IMR-90 (cell line): ENCODE results near the gene KRT83. TPM values are rescaled to one million over a fixed set of nuclear protein-coding genes. Genes with fewer than 3 reads are reported as not detected.

Experiments used
- ATAC-seq: fragments of 200-7000 bp; cut with Tn5 transposase; 2 replicates; pipeline ENCODE4 v1.9.1; 2020; ENCODE audit warnings: low read depth, mild to moderate bottlenecking, moderate library complexity
- BruUV-seq: library from RNA; stranded (reverse); fragments of 400-500 nt; replicated peaks from 2 replicates; lab custom pipeline; 2021; lab: Mats Ljungman, UMichigan
- CTCF ChIA-PET: fragments of 300-600 bp; formaldehyde crosslinking; extraction: SDS; loops from one replicate; lab custom pipeline; 2021; ENCODE audit warnings: antibody characterized with exemption; lab: Yijun Ruan, JAX
- POLR2A ChIA-PET: fragments of 300-600 bp; sonication (Branson Sonifier 250); formaldehyde crosslinking; loops from one replicate; lab custom pipeline; 2022; ENCODE audit warnings: antibody characterized with exemption; ENCODE audit not compliant: unreplicated experiment; lab: Charles Lee
- DNase-seq: peaks from one replicate; pipeline ENCODE4 v3.0.0; 2013
- H2AFZ ChIP-seq: replicated peaks from 2 replicates; pipeline ENCODE3; 2013; ENCODE audit warnings: low read length, mild to moderate bottlenecking; ENCODE audit not compliant: poor library complexity
- H2AK5ac ChIP-seq: 2 replicates; pipeline ENCODE4 v1.6.1; 2013; ENCODE audit warnings: low read depth, low read length, inconsistent platforms
- H2AK9ac ChIP-seq: replicated peaks from 2 replicates; pipeline ENCODE3; 2013; ENCODE audit warnings: mild to moderate bottlenecking, low read depth, low read length, moderate library complexity; ENCODE audit not compliant: poor library complexity
- H2BK120ac ChIP-seq: 2 replicates; pipeline ENCODE4 v1.6.1; 2013; ENCODE audit warnings: low read depth, low read length, inconsistent platforms
- H2BK15ac ChIP-seq: 3 replicates; pipeline ENCODE4 v1.6.1; 2013; ENCODE audit warnings: low read depth, low read length, inconsistent platforms
- H2BK20ac ChIP-seq: 2 replicates; pipeline ENCODE4 v1.6.1; 2013; ENCODE audit warnings: low read depth, mild to moderate bottlenecking, inconsistent platforms, low read length, moderate library complexity
- H2BK5ac ChIP-seq: 2 replicates; pipeline ENCODE4 v1.6.1; 2013; ENCODE audit warnings: mild to moderate bottlenecking, low read depth, low read length, inconsistent platforms; ENCODE audit not compliant: poor library complexity, severe bottlenecking
- H3K14ac ChIP-seq: replicated peaks from 2 replicates; pipeline ENCODE4 v1.6.1; 2013; ENCODE audit warnings: low read depth, low read length, inconsistent platforms
- H3K18ac ChIP-seq: 2 replicates; pipeline ENCODE4 v1.6.1; 2013; ENCODE audit warnings: low read depth, low read length, control low read depth
- H3K23ac ChIP-seq: 2 replicates; pipeline ENCODE4 v1.6.1; 2013; ENCODE audit warnings: low read depth, low read length, inconsistent platforms
- H3K27ac ChIP-seq: 2 replicates; pipeline ENCODE4 v1.5.1; 2013; ENCODE audit warnings: mild to moderate bottlenecking, control low read depth, low read length; ENCODE audit not compliant: insufficient read depth
- H3K27me3 ChIP-seq: 2 replicates; pipeline ENCODE4 v1.6.1; 2013; ENCODE audit warnings: low read length; ENCODE audit not compliant: control insufficient read depth, insufficient read depth
- H3K36me3 ChIP-seq: 2 replicates; pipeline ENCODE4 v1.6.1; 2013; ENCODE audit warnings: low read length, mixed read lengths; ENCODE audit not compliant: control insufficient read depth, insufficient read depth
- H3K4ac ChIP-seq: 2 replicates; pipeline ENCODE4 v1.6.1; 2013; ENCODE audit warnings: low read depth, low read length, inconsistent platforms
- H3K4me1 ChIP-seq: 2 replicates; pipeline ENCODE4 v1.6.1; 2013; ENCODE audit warnings: low read length, mixed read lengths; ENCODE audit not compliant: control insufficient read depth, insufficient read depth
- H3K4me2 ChIP-seq: 2 replicates; pipeline ENCODE4 v1.6.1; 2013; ENCODE audit warnings: low read depth, mild to moderate bottlenecking, control low read depth, low read length, moderate library complexity
- H3K4me3 ChIP-seq: 2 replicates; pipeline ENCODE4 v1.5.1; 2013; ENCODE audit warnings: low read depth, mild to moderate bottlenecking, control low read depth, low read length, moderate library complexity; ENCODE audit not compliant: insufficient read depth
- H3K56ac ChIP-seq: 2 replicates; pipeline ENCODE4 v1.6.1; 2013; ENCODE audit warnings: low read length, inconsistent platforms; ENCODE audit not compliant: insufficient read depth; ENCODE audit errors: extremely low read depth
- H3K79me1 ChIP-seq, 2 experiments: 2 replicates each; pipeline ENCODE4 v1.6.1; 2013; ENCODE audit warnings: low read length in 2 of 2, inconsistent platforms in 1 of 2, low read depth in 1 of 2
- H3K9ac ChIP-seq: 2 replicates; pipeline ENCODE4 v1.6.1; 2013; ENCODE audit warnings: low read depth, low read length, control low read depth
- H3K9me1 ChIP-seq: 2 replicates; pipeline ENCODE4 v1.6.1; 2013; ENCODE audit warnings: low read length, inconsistent platforms; ENCODE audit not compliant: insufficient read depth
- H3K9me3 ChIP-seq: 2 replicates; pipeline ENCODE4 v1.6.1; 2013; ENCODE audit warnings: low read length; ENCODE audit not compliant: control insufficient read depth, insufficient read depth
- H4K20me1 ChIP-seq: 2 replicates; pipeline ENCODE4 v1.6.1; 2013; ENCODE audit warnings: low read length, inconsistent platforms; ENCODE audit not compliant: insufficient read depth
- H4K5ac ChIP-seq: 2 replicates; pipeline ENCODE4 v1.6.1; 2013; ENCODE audit warnings: mild to moderate bottlenecking, low read depth, low read length, control low read depth
- H4K8ac ChIP-seq, 2 experiments: 2 replicates each; pipeline ENCODE4 v1.6.1; 2013; ENCODE audit warnings: low read depth in 2 of 2, low read length in 2 of 2, control low read depth in 1 of 2, inconsistent platforms in 1 of 2
- H4K91ac ChIP-seq: 2 replicates; pipeline ENCODE4 v1.6.1; 2013; ENCODE audit warnings: low read depth, low read length, inconsistent platforms; ENCODE audit not compliant: insufficient read depth
- CEBPB ChIP-seq: IDR thresholded peaks from 2 replicates; pipeline ENCODE4 v1.6.1; 2012; ENCODE audit warnings: low read depth, low read length, improper control_type of control experiment
- CHD1 ChIP-seq: IDR thresholded peaks from 2 replicates; pipeline ENCODE4 v1.6.1; 2012; ENCODE audit warnings: low read depth, low read length, improper control_type of control experiment
- ELK1 ChIP-seq: fragments of 150-350 bp; IDR thresholded peaks from 2 replicates; pipeline ENCODE4 v1.6.1; 2016; ENCODE audit warnings: low read depth, mild to moderate bottlenecking, low read length, moderate library complexity, borderline replicate concordance
- MAFK ChIP-seq: IDR thresholded peaks from 2 replicates; pipeline ENCODE4 v1.6.1; 2012; ENCODE audit warnings: low read depth, low read length, improper control_type of control experiment
- MAZ ChIP-seq: IDR thresholded peaks from 2 replicates; pipeline ENCODE4 v1.6.1; 2012; ENCODE audit warnings: low read depth, mild to moderate bottlenecking, low read length, improper control_type of control experiment, moderate library complexity, borderline replicate concordance
- MXI1 ChIP-seq: IDR thresholded peaks from 2 replicates; pipeline ENCODE4 v1.6.1; 2012; ENCODE audit warnings: low read depth, mild to moderate bottlenecking, low read length, moderate library complexity, borderline replicate concordance
- NFE2L2 ChIP-seq: fragments of 150-350 bp; IDR thresholded peaks from 2 replicates; pipeline ENCODE4 v1.6.1; 2016; ENCODE audit warnings: low read depth, mild to moderate bottlenecking, low read length
- RAD21 ChIP-seq: IDR thresholded peaks from 2 replicates; pipeline ENCODE4 v1.6.1; 2012; ENCODE audit warnings: low read length, improper control_type of control experiment
- RCOR1 ChIP-seq: IDR thresholded peaks from 2 replicates; pipeline ENCODE4 v1.6.1; 2012; ENCODE audit warnings: mild to moderate bottlenecking, low read length, improper control_type of control experiment; ENCODE audit not compliant: insufficient replicate concordance
- RFX5 ChIP-seq: IDR thresholded peaks from 2 replicates; pipeline ENCODE4 v1.8.0; 2012; ENCODE audit warnings: low read depth, mild to moderate bottlenecking, low read length, moderate library complexity
- USF2 ChIP-seq: fragments of 150-350 bp; IDR thresholded peaks from 2 replicates; pipeline ENCODE4 v1.6.1; 2017; ENCODE audit warnings: mild to moderate bottlenecking, antibody characterized with exemption, low read length, low read depth
- WGBS, 2 experiments: methylation state at CpG; one replicate each; pipeline versions ENCODE4 v1.1.5 to v1.1.7; 2013; ENCODE audit warnings: missing lambda C conversion rate in 2 of 2; ENCODE audit not compliant: insufficient read length in 1 of 2; ENCODE audit errors: extremely low coverage in 2 of 2; 5-methylcytosine and 5-hydroxymethylcytosine counted together
- dilution Hi-C: fragments of 300-500 bp; cut with HindIII; formaldehyde crosslinking; loops from one replicate; pipeline ENCODE4 v1.14.3; 2018; ENCODE audit warnings: low sequenced_read_pairs; ENCODE audit not compliant: unreplicated experiment
- in situ Hi-C: fragments of 300-500 bp; cut with MboI; formaldehyde crosslinking; loops from 3 replicates; pipeline ENCODE4 v1.14.3; 2019; ENCODE audit warnings: low sequenced_read_pairs, inconsistent platforms, mixed read lengths
- intact Hi-C: fragments of 100-400 bp; cut with micrococcal nuclease; formaldehyde crosslinking; loops from 2 replicates; pipeline ENCODE4 v1.10.0; 2022
- polyA plus RNA-seq, 3 experiments: library from polyadenylated mRNA; depleted of rRNA; stranded (reverse); fragments of >200 nt; gene quantifications; 2 replicates each; pipeline ENCODE4 v1.2.3, GENCODE V29; 2012; ENCODE audit warnings: low replicate concordance in 1 of 3
- total RNA-seq: library from RNA; depleted of rRNA; stranded (reverse); fragments of >200 nt; gene quantifications from 2 replicates; pipeline ENCODE4 v1.2.3, GENCODE V29; 2012
- TF ChIP-seq, protein P1 (sequence below): conservative IDR thresholded peaks from 2 replicates; pipeline ENCODE4 v1.5.1; 2012; ENCODE audit warnings: mild to moderate bottlenecking, low read depth, low read length, improper control_type of control experiment

Gene KRT83
- total and polyA plus RNA-seq, 2 of the 4 experiments (the other 2 are of a cell fraction) = not detected

DNA sequence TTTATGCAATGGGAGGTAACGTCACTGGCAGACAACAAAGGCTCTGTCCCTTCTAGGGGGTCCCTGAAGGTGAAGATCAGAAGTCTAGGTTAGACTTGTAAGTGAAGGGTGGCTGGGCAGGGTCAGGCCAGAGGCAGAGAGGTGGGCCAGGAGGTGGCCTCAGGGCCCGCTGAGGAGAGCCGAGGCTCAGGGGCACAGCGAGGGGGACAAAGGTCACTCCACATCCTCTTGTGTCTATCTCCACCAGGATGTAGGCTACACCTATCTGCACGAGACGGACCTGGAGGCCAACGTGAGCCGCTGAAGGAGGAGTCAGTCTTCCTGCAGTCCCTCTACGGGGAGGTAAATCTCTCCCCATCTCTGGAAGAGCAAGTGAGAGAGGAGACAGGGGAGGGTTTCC, 25.8 kb upstream of the KRT83 start:
- Histone ChIP-seq H4K5ac (no peak overlapping the region), H3K56ac (no peak overlapping the region), H3K18ac (no peak overlapping the region), H4K8ac (no peak overlapping the region), H3K27me3 (peaks cover 60% of the 10 kb centered on the region), H3K14ac (no peak overlapping the region), H4K91ac (no peak overlapping the region), H2BK15ac (no peak overlapping the region), H2AK9ac (no peak overlapping the region), H2AFZ (no peak overlapping the region), H2BK120ac (no peak overlapping the region), H3K4me3 (no peak overlapping the region), H3K9me1 (no peaks in the 10 kb centered on the region), H3K79me1 (no peaks in the 10 kb centered on the region), H3K4me1 (no peaks in the 10 kb centered on the region), H2BK5ac (no peak overlapping the region), H2AK5ac (no peak overlapping the region), H3K9ac (no peak overlapping the region), H3K27ac (no peak overlapping the region), H3K23ac (no peak overlapping the region), H3K9me3 (peaks cover 6% of the 10 kb centered on the region), H4K20me1 (no peaks in the 10 kb centered on the region), H2BK20ac (no peak overlapping the region), H3K36me3 (no peaks in the 10 kb centered on the region), H3K4ac (no peak overlapping the region), H3K4me2 (no peak overlapping the region)
- no peak for DNase-seq
- POLR2A ChIA-PET = no interaction called here
- in situ Hi-C loops (no loop called here), intact Hi-C loops (no loop called here), dilution Hi-C loops (no loop called here)
- ATAC-seq = no peak
- TF ChIP-seq RCOR1 = no peak
- TF ChIP-seq RAD21 = no peak
- TF ChIP-seq NFE2L2 = no peak
- no peak for TF ChIP-seq CHD1
- no peak for TF ChIP-seq ELK1
- no peak for TF ChIP-seq RFX5
- TF ChIP-seq, protein P1, sequence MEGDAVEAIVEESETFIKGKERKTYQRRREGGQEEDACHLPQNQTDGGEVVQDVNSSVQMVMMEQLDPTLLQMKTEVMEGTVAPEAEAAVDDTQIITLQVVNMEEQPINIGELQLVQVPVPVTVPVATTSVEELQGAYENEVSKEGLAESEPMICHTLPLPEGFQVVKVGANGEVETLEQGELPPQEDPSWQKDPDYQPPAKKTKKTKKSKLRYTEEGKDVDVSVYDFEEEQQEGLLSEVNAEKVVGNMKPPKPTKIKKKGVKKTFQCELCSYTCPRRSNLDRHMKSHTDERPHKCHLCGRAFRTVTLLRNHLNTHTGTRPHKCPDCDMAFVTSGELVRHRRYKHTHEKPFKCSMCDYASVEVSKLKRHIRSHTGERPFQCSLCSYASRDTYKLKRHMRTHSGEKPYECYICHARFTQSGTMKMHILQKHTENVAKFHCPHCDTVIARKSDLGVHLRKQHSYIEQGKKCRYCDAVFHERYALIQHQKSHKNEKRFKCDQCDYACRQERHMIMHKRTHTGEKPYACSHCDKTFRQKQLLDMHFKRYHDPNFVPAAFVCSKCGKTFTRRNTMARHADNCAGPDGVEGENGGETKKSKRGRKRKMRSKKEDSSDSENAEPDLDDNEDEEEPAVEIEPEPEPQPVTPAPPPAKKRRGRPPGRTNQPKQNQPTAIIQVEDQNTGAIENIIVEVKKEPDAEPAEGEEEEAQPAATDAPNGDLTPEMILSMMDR = no peak
- no peak for TF ChIP-seq USF2
- no peak for TF ChIP-seq MAZ
- TF ChIP-seq MAFK = no peak
- TF ChIP-seq CEBPB = no peak
- no peak for TF ChIP-seq MXI1
- WGBS, 2 experiments = 75% methylated on average over 2 of the region's 9 CpGs; no CpG with 5 or more reads in 1 of the 2 experiments
- CTCF ChIA-PET = no interaction called here
- BruUV-seq = no TSS peak
